K562 (cell line): ENCODE results near the gene ACSM6. TPM values are rescaled to one million over a fixed set of nuclear protein-coding genes. Genes with fewer than 3 reads are reported as not detected.
A peak's percentile ranks its signal among the peaks of the same experiment; 100 is the strongest.

Experiments used
- CTCF ChIP-seq, 3 experiments: IDR thresholded peaks in 2 of 3; conservative IDR thresholded peaks in 1 of 3; 2 replicates each; pipeline ENCODE4 v1.5.1; 2011 to 2012; ENCODE audit warnings: low read length in 3 of 3, mild to moderate bottlenecking in 3 of 3, control low read depth in 2 of 3, improper control_type of control experiment in 1 of 3, inconsistent platforms in 1 of 3, low read depth in 1 of 3, mixed read lengths in 1 of 3, moderate library complexity in 1 of 3; ENCODE audit not compliant: insufficient read depth in 2 of 3
- RAD21 ChIP-seq, 2 experiments: fragments of 250-450 bp in 1 of 2; fragments of 450-650 bp in 1 of 2; sonication (Bioruptor Pico) in 1 of 2; formaldehyde crosslinking in 1 of 2; IDR thresholded peaks in 1 of 2; conservative IDR thresholded peaks in 1 of 2; 2 replicates each; pipeline versions ENCODE4 v1.4.0 to v1.8.0; 2020 to 2022; ENCODE audit warnings: mild to moderate bottlenecking in 2 of 2, moderate library complexity in 1 of 2
- polyA plus RNA-seq, 8 experiments: library from polyadenylated mRNA; depleted of rRNA in 4 of 8; stranded (reverse) in 5 of 8; unstranded in 3 of 8; fragments of >200 nt; fragmentation: Nextera tagmentation in 2 of 8; fragmentation: Illumina TruSeq in 1 of 8; extraction: Ambion mirVana in 2 of 8; extraction: Trizol in 1 of 8; gene quantifications; 2 replicates each; pipeline versions ENCODE4 v1.2.1 to v1.2.3, GENCODE V29; 2011 to 2014; ENCODE audit warnings: inconsistent platforms in 1 of 8, missing spikeins in 1 of 8
- total RNA-seq, 7 experiments: library from RNA; depleted of rRNA in 6 of 7; stranded (reverse); fragments of >200 nt in 6 of 7; fragmentation: Illumina TruSeq in 2 of 7; extraction: Trizol in 2 of 7; gene quantifications; 2 replicates each; pipeline versions ENCODE4 v1.2.1 to v1.2.3, GENCODE V29; 2011 to 2021; ENCODE audit warnings: low replicate concordance in 1 of 7
- TF ChIP-seq, protein P1 (sequence below): fragments of 450-650 bp; IDR thresholded peaks from 2 replicates; pipeline ENCODE4 v1.6.1; 2016; ENCODE audit warnings: mild to moderate bottlenecking

The ACSM6 gene
- total and polyA plus RNA-seq, 9 of the 15 experiments (the other 6 are each of a cell fraction or from before 2014, with no cell fraction given), result not detected

- TF ChIP-seq, protein P1, sequence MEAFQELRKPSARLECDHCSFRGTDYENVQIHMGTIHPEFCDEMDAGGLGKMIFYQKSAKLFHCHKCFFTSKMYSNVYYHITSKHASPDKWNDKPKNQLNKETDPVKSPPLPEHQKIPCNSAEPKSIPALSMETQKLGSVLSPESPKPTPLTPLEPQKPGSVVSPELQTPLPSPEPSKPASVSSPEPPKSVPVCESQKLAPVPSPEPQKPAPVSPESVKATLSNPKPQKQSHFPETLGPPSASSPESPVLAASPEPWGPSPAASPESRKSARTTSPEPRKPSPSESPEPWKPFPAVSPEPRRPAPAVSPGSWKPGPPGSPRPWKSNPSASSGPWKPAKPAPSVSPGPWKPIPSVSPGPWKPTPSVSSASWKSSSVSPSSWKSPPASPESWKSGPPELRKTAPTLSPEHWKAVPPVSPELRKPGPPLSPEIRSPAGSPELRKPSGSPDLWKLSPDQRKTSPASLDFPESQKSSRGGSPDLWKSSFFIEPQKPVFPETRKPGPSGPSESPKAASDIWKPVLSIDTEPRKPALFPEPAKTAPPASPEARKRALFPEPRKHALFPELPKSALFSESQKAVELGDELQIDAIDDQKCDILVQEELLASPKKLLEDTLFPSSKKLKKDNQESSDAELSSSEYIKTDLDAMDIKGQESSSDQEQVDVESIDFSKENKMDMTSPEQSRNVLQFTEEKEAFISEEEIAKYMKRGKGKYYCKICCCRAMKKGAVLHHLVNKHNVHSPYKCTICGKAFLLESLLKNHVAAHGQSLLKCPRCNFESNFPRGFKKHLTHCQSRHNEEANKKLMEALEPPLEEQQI, result no peak
- TF ChIP-seq RAD21 (CRISPR knock-in tag; conservative IDR thresholded peaks at IDR 0.05 in 1 of 2, IDR thresholded peaks at IDR 0.05 in 1 of 2), result peak; percentile 73 to 84
- TF ChIP-seq CTCF (IDR thresholded peaks at IDR 0.05 in 2 of 3, conservative IDR thresholded peaks at IDR 0.05 in 1 of 3; ENCODE audit: insufficient read depth in 2 of 3, low read depth in 1 of 3, low read length in 3 of 3), result peak; percentile 61 to 77 (median 72)
- TF ChIP-seq, all 486 proteins: peak for 7
These were observed 52.6 kb downstream of the ACSM6 start (continued) for GRCh38 chr10:95246582-95247051.
